HG02884 (cell line): ENCODE results near the gene SNRPA.
A peak's percentile ranks its signal among the peaks of the same experiment; 100 is the strongest.

ENCODE experiments used
- ATAC-seq: cut with Tn5 transposase; IDR thresholded peaks from one replicate; pipeline ENCODE4 v1.9.1; 2021; ENCODE audit warnings: mild to moderate bottlenecking, moderate library complexity; ENCODE audit not compliant: unreplicated experiment

The SNRPA gene

DNA sequence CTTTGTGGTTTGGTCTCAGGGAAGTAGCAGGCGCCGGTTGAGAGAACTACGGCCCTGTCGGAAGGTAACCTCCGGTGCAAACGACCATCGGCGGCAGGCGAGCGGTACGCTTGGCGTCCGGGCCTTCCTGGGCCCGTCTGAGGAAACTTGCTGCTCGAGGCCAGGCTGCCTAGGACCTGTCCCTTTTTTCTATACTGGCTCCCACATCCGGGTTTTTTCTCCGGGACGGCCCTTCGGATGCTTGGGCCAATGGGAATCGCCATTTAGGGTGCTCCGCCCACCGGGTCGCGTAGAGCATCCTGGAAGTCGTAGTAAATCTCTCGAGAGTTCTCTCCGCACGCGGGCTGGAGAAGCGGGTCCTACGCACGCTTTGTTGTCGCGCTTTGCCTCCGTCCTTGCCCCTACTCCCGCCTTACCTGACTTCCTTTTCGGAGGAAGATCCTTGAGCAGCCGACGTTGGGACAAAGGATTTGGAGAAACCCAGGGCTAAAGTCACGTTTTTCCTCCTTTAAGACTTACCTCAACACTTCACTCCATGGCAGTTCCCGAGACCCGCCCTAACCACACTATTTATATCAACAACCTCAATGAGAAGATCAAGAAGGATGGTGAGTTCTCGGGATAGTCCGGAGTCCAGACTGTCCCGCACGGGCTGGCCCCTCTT, at the start of gene SNRPA:
TSS of gene SNRPA (plus strand) at position 330 of the 664 bp plus-strand sequence. CDS start at position 536, 206 bp downstream.
- peak; percentile 43 for ATAC-seq

DNA sequence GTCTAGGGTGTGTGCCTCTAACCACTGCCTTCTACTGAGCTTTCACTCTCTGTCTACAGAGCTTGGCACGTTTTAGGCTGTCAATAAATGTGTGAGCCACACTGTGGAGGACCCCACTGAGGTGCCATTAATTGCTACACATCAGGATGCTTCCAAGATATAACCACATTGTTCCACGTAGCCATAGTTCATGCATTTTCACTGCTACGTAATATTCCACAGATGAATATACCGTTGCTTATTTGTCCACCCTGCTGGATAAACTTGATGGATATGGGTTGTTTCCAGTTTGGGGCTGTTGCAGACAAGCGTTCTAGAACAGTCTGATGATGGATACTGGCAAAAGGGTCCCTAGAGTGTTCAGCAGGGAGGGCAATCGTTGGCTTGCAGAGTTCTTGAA, 49.2 kb upstream of the SNRPA start:
- ATAC-seq = no peak

DNA sequence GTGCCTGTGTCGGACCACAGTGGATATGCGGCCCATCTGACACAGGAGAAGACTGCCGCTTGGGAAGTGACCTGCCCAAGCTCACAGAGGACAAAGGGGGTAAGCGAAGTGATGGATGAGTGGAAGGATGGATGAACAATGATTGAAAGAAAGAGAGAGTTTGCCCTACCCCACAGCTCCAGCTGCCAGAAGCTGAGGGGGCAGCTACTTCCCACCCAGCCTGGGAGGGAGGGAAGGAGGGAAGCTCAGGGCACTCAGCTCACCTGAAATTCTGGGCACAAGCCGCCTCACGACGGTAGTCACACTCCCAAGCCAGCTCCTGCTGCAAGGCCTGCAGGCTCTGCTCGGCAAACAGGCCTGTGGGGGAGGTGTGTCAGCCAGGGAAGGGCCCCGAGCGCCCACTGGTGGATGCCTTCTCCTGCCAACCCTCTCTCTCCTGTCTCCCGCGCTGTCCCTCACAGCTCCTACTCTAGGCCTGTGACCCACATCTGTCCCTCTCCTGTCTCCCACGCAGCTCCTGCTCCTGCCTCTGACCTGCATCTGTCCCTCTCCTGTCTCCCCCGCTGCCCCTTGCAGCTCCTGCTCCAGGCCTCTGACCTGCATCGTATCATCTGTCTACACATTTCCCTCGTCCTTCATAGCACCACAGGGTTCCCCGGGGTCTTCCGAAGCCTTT, 48.5 kb upstream of the SNRPA start:
- ATAC-seq = no peak

DNA sequence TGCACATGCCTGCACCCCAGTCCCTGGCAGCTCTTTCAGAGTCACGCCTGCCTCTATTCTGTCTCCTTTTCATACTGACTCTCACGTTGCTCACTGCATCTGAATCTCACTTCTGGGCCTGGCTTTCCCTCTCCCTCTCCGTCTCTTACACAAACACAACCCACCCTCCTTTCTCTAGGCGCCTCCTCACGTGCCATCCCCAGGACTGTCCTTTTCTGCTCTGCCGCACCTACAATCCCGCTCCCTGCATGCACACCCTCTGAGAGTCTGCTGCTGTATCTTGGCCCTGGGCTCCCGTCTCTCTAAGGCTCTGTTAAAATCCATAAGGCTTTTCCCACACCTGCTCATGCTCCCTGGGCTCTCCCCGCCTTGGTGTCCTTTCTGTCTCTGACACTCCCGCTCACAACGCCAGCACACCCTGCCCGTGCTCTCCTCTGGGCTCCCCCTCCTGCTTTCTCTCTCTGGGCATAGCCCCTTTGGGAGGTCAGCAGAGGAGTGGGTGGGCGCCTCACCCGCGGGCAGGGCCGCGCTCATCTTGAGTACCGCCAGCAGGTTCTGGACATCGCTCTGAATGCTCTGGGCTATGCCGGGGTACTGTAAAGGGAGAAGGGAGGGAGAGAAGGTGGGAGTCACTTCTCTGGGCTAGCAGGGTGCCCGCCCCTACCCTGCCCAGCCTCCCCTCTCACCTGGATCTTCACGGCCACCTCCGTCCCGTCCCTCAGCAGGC, 47.8 kb upstream of the SNRPA start:
- no peak for ATAC-seq

DNA sequence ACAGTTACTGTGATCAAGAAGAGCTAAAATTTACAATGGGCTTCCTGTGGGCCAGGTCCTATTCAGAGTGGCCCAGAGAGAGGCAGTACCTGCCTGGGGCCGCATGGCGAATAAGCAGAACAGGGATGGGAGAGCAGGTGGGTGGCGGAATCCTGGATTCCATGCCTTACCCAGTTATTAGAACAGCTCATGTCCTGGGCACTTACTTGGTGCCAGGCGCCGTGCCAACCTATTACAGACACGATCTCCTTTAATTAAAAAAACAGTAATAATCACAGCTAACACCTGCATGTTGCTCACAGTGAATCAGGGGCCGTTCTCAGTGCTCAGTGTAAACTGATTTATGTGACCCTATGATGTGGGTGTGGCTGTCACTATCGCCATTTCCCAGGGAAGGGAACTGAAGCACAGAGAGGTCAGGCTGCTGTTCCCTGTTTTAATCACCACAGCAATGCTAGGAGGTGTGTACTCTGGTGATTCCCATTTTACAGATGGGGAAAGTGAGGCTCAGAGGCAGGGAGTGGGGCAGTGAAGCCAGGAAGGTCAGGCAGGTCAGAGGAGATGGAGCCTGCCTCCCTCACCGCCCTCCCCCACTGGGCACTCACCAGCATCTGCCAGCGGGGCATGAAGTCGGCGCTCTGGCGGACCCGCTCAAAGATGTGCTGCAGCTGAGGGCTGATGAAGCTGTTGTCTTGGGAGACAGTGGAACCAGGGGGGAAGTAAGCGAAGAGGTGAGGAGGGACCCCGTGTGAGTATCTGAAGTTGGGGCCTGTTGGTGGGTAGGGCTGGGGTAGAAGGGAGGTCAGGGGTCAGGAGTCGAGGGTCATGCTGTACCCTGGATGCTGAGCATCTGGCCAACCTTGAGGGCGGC, 46.3 kb upstream of the SNRPA start:
- no peak for ATAC-seq

DNA sequence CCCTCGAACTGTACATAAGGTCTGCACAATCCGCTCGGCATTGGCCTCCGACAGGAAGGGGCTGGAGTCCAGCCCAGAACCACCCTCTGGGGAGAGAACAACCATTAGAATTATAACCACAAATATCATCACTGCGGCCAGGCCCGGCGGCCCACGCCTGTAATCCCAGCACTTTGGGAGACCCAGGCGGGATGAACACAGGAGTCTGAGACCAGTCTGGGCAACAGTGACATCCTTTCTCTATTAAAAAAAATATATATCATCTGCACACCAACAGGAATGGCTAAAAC, 45.7 kb upstream of the SNRPA start:
- no peak for ATAC-seq

DNA sequence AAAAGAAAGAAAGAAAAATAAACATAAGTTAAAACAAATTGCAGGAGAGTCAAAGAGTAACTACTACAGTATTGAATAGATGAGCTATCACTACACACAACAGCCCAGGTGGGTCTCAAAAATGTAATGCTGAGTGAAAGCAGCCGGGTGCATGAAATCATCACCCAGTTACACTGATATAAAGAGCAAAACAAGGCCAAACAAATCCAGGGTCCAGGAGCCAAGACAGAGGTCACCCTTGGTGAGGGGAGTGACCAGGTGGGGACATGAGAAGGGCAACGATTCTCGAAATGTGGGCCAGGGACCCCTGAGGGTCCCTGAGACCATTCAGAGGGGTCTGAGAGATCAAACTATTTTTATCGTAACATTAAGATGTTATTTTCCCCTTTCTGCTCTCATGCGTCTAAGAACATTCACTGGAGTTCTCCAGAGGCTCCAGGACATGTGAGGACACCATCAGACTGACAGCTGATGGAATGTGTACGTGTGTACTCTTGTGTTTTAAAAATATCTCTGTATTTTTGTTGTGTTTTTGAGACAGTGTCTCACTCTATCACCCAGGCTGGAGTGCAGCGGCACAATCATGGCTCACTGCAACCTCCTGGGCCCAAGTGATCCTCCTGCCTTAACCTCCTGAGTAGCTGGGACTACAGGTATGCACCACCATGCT, 44.9 kb upstream of the SNRPA start:
- no peak for ATAC-seq

DNA sequence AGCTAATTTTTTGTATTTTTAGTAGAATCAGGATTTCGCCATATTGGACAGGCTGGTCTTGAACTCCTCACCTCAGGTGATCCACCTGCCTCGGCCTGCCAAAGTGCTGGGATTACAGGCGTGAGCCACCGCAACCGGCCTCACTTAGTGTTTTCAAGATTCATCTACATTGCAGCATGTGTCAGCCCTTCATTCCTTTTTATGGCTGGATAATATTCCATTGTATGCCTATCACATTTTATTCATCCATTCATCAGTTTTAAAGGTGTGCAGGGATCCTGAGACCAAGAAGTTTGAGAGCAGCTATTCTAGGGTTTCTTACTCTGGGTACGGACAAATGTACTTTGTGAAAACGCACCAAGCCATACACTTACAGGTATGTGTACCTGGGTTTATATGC, 43.4 kb upstream of the SNRPA start:
- no peak for ATAC-seq

DNA sequence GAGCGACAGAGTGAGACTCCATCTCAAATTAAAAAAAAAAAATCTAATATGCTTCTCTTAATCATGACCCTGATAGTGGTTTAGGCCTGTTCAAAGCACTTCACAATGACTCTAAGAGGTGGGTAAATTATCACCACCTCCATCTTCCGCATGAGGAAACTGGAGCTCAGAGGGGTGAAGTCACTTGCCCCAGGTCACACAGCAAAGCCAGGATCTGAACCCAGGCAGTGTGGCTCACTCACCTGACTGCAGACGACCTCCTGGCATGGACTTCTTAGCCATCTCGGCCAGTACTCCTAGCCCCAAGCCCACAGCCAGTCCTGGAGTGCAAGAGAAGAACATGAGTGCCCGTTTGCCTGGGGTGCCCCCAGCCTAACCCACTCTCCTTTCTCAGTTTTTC, 41.2 kb upstream of the SNRPA start:
- no peak for ATAC-seq

DNA sequence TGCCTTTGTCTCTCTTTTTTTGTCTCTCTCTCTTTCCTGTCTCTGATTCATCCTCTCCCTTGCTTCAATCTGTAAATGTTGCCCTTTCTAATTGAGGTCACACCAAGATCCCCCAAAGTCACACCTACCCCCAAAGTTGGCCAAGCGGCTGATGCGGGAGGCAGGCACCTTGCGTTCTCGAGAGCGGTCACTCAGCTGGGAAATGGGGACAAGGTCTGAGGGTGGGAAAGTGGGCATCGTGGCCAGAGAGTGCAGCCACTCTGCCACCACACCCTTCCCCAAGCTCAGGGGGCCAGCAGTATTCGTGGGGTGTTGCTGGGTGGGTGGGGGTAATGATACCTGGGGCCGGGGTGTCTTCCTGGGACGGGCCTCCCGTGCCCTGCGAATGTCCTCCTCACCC, 37.1 kb upstream of the SNRPA start:
- no peak for ATAC-seq

DNA sequence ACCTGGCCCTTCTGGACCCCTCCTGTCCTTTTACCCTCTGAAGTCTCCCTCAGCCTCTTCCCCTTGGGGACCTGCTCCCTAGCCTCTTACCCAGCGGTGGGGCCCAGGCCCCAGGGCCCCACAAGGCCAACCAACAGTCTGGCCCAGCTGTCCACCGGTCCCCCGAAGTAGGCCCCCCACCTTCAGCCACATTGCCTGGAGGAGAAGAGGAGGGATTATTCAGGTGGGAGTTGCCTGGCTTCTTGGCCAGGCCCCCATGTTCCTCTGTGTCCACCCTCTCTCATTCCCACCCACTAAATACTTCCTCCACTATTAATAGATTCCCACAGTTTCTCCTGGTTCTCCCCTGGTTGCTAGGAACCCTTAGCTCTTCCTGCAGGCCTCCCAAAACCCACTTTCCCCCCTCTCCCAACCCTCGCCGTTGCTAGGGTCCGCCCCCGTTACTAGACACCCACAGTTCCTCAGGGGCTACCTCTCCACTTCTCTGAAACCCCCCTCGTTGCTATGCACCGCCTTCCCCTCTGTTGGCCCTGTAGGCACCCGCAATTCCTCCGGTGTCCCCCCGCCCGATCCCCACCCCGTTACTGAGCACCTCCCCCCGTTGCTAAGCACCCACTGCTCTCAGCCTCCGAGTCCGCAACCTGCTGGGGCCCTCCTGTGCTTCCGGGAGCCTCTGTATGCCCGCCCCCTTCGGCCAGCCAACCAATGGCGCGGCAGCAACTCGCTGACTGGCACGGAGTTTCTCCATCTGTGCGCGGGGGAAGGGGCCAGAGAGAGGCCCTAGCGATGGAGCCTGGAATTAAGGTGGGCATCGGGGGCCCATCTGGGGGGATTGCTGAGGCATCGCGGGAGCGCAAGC, 36.3 kb upstream of the SNRPA start:
- ATAC-seq = peak; percentile 33

DNA sequence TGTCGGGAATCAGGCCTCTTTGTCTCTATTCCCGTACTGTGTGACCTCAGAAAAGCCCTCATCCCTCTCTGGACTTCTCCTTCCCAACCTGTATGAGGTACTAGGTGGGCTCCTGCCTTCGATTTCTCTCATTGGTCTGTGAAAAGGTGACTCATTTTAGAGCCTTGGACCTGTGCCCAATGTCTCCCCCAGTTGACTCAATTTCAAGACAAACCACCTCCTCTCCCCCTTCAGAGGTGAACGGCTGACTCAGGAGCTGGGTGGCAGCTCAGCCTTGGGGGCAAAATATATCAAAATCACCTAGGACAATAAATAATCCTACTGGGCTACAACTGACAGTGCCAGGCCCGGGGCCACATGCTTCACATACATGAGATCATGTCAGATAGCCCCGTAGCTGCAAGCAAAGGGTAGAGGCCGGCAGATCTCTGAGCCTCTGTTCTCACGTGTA, 34.9 kb upstream of the SNRPA start:
- no peak for ATAC-seq

DNA sequence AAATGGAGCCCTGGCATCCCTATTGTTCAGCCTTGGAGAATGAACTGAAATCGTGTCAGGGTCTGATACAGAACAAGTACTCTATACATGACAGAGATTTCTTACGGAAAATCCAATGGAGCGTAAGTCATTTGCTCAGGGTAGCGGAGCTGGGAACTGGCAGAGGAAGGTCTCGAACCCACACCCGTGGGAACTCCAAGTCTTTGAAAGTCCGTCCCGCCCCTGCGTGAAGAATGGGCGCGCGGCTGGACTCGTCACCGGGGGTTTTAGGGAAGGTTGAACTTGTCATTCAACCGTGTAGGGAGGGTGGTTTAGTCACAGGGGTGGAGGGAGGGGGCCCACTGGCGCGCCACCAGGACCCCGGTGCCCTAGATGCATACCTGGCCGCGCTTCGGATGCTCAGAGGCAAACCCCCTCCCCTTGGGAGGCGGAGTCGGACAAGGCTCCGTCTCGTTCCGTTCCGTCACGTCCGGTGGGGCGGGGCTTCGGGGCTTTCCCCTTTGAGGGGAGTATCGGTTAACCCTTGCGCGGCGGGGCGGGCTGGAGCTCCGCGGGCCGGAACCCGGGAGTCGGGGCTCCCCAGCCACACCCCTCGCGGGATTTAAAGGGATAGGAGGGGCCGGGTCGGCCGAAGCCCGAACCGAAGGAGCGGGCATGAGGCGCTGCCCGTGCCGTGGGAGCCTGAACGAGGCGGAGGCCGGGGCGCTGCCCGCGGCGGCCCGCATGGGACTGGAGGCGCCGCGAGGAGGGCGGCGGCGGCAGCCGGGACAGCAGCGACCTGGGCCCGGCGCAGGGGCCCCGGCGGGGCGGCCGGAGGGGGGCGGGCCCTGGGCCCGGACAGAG, 34.3 kb upstream of the SNRPA start, which contains the start of the genes COQ8B and ITPKC:
TSS of gene COQ8B (minus strand) at position 405 of the 843 bp plus-strand sequence. CDS start 2,254 bp downstream, outside the sequence.
TSS of gene ITPKC (plus strand) at position 631 of the 843 bp plus-strand sequence. CDS start at position 655, 24 bp downstream.
- peak; percentile 70 for ATAC-seq

DNA sequence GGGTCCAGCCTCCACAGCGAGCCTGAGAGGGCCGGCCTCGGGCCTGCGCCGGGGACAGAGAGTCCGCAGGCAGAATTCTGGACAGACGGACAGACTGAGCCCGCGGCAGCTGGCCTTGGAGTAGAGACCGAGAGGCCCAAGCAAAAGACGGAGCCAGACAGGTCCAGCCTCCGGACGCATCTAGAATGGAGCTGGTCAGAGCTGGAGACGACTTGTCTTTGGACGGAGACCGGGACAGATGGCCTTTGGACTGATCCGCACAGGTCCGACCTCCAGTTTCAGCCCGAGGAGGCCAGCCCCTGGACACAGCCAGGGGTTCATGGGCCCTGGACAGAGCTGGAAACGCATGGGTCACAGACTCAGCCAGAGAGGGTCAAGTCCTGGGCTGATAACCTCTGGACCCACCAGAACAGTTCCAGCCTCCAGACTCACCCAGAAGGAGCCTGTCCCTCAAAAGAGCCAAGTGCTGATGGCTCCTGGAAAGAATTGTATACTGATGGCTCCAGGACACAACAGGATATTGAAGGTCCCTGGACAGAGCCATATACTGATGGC, 33.6 kb upstream of the SNRPA start:
- no peak for ATAC-seq

DNA sequence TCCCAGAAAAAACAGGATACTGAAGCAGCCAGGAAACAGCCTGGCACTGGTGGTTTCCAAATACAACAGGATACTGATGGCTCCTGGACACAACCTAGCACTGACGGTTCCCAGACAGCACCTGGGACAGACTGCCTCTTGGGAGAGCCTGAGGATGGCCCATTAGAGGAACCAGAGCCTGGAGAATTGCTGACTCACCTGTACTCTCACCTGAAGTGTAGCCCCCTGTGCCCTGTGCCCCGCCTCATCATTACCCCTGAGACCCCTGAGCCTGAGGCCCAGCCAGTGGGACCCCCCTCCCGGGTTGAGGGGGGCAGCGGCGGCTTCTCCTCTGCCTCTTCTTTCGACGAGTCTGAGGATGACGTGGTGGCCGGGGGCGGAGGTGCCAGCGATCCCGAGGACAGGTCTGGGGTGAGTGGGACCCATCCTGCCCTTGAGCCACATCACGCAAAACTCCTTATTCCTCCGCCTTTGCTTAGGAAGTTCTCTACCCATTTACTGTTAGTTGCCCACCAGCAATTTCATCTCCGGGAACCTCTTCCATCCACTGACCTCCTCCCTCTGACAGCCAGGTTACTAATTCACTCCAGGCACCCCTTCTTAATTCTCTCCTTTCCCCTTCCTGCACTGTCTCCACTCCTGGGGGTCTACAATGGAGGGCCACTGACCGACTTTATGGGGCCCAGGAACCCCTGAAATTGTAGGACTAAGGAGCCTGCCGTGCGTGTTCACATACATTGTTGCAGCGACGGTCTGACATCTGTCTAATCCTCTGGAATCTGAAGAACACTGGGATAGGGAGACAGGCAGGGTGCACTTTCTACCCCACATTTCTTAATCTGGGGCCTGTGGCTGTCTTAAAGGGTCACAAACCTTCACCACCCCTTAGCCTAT, 32.9 kb upstream of the SNRPA start:
- ATAC-seq = no peak

DNA sequence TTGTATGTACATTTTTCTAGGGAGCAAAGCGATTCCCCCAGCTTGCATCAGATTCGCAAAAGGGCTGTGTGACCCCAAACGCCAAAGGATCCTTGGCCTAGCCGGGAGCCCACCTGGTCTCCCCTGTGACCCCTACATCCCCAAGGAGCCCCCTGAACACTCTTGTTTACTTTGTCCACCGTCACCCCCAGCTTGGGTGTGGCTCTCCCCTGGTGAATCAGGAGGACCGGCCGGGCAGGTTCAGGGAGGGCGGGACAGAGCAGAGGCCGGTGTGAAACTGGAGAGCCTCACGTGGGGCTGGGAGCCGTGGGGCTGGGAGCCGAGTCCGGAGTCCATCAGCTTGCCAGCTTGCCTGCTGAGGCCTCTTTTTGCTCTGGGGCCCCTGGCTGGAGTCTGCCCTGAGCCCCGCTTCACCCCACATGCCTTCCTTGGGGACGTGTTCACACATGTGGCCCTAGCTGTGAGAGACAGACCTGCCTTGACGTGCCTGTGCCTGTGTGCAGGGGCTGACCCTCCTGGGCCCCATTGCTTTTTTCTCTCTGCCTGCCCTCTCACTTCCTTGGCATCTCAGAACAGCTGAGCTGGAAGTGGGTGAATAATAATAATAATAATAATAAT, 32.1 kb upstream of the SNRPA start:
- ATAC-seq = no peak

DNA sequence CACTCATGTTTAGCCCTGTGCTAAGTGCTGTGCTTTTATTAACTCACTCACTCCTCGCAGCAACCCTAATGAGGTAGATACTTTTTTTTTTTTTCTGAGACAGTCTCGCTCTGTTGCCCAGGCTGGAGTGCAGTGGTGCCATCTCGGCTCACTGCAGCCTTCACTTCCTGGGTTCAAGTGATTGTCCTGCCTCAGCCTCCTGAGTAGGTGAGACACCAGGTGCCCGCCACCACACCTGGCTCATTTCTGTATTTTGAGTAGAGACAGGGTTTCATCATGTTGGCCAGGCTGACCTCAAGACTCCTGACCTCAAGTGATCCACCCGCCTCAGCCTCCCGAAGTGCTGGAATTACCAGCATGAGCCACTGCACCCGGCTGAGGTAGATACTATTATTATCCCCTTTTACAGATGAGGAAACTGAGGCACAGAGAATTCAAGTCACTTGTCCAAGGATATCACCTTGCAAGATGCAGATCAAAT, 31.5 kb upstream of the SNRPA start:
- ATAC-seq = no peak
